HepG2 (cell line): ENCODE measurements around the gene ZFAND2B. TPM values are rescaled to one million over a fixed set of nuclear protein-coding genes. Genes with fewer than 3 reads are reported as not detected.

Source experiments
- CENPX ChIP-seq: sonication (generic); formaldehyde crosslinking; IDR thresholded peaks from 2 replicates; pipeline ENCODE4 v1.9.0; 2021; ENCODE audit warnings: mild to moderate bottlenecking, missing genetic modification reagents, moderate library complexity
- ELF3 ChIP-seq: IDR thresholded peaks from 2 replicates; pipeline ENCODE4 v1.6.1; 2016; ENCODE audit warnings: missing genetic modification reagents, missing compliant biosample characterization
- FOXA3 ChIP-seq: IDR thresholded peaks from 2 replicates; pipeline ENCODE4 v1.6.1; 2016; ENCODE audit warnings: missing genetic modification reagents, missing compliant biosample characterization
- KLF12 ChIP-seq: sonication (generic); formaldehyde crosslinking; IDR thresholded peaks from 2 replicates; pipeline ENCODE4 v1.4.0; 2020; ENCODE audit warnings: missing genetic modification reagents, borderline replicate concordance
- KLF15 ChIP-seq: sonication (generic); formaldehyde crosslinking; IDR thresholded peaks from 2 replicates; pipeline ENCODE4 v1.8.1; 2023; ENCODE audit warnings: borderline replicate concordance, mild to moderate bottlenecking, inconsistent platforms, missing genetic modification reagents, mixed read lengths
- NFYB ChIP-seq: sonication (generic); formaldehyde crosslinking; IDR thresholded peaks from 2 replicates; pipeline ENCODE4 v1.4.0; 2020; ENCODE audit warnings: missing genetic modification reagents
- NRL ChIP-seq: sonication (generic); formaldehyde crosslinking; IDR thresholded peaks from 2 replicates; pipeline ENCODE4 v1.5.0; 2020; ENCODE audit warnings: missing genetic modification reagents, mild to moderate bottlenecking, moderate library complexity, borderline replicate concordance
- PAX8 ChIP-seq: sonication (generic); formaldehyde crosslinking; IDR thresholded peaks from 2 replicates; pipeline ENCODE4 v1.8.0; 2022; ENCODE audit warnings: mild to moderate bottlenecking, missing genetic modification reagents, borderline replicate concordance
- STAG1 ChIP-seq: sonication (generic); formaldehyde crosslinking; IDR thresholded peaks from 2 replicates; pipeline ENCODE4 v1.4.0; 2020; ENCODE audit warnings: missing genetic modification reagents
- TSC22D2 ChIP-seq: sonication (generic); formaldehyde crosslinking; IDR thresholded peaks from 2 replicates; pipeline ENCODE4 v1.5.1; 2020; ENCODE audit warnings: missing genetic modification reagents, mild to moderate bottlenecking, borderline replicate concordance
- ZBTB3 ChIP-seq: sonication (generic); formaldehyde crosslinking; IDR thresholded peaks from 2 replicates; pipeline ENCODE4 v1.4.0; 2020; ENCODE audit warnings: low read depth, mild to moderate bottlenecking, moderate library complexity, missing genetic modification reagents, borderline replicate concordance
- ZNF138 ChIP-seq: sonication (generic); formaldehyde crosslinking; IDR thresholded peaks from 2 replicates; pipeline ENCODE4 v1.5.0; 2020; ENCODE audit warnings: mild to moderate bottlenecking, low read depth, missing genetic modification reagents
- ZNF335 ChIP-seq: sonication (generic); formaldehyde crosslinking; IDR thresholded peaks from 2 replicates; pipeline ENCODE4 v1.4.0; 2020; ENCODE audit warnings: missing genetic modification reagents
- ZNF354B ChIP-seq: sonication (generic); formaldehyde crosslinking; IDR thresholded peaks from 2 replicates; pipeline ENCODE4 v1.8.0; 2022; ENCODE audit warnings: mild to moderate bottlenecking, missing genetic modification reagents
- ZNF550 ChIP-seq: sonication (generic); formaldehyde crosslinking; IDR thresholded peaks from 2 replicates; pipeline ENCODE4 v1.4.0; 2020; ENCODE audit warnings: mild to moderate bottlenecking, missing genetic modification reagents, borderline replicate concordance
- ZNF563 ChIP-seq: sonication (generic); formaldehyde crosslinking; IDR thresholded peaks from 2 replicates; pipeline ENCODE4 v1.8.0; 2022; ENCODE audit warnings: mild to moderate bottlenecking, moderate library complexity, missing genetic modification reagents
- ZNF816 ChIP-seq: sonication (generic); formaldehyde crosslinking; IDR thresholded peaks from 2 replicates; pipeline ENCODE4 v1.8.0; 2022; ENCODE audit warnings: missing genetic modification reagents, mild to moderate bottlenecking, borderline replicate concordance
- ZSCAN9 ChIP-seq: IDR thresholded peaks from 2 replicates; pipeline ENCODE4 v1.6.1; 2016; ENCODE audit warnings: borderline replicate concordance
- polyA plus RNA-seq, 8 experiments: library from polyadenylated mRNA; depleted of rRNA in 3 of 8; stranded (reverse) in 7 of 8; unstranded in 1 of 8; fragments of >200 nt; fragmentation: Illumina TruSeq in 4 of 8; extraction: Trizol in 4 of 8; gene quantifications; 2 replicates each; pipeline versions ENCODE4 v1.2.1 to v1.2.3, GENCODE V29; 2011 to 2016; ENCODE audit warnings: low read depth in 4 of 8, missing spikeins in 1 of 8, mixed read lengths in 1 of 8; ENCODE audit not compliant: insufficient read depth in 1 of 8
- total RNA-seq, 5 experiments: library from RNA; depleted of rRNA; stranded (reverse); fragments of >200 nt; fragmentation: Illumina TruSeq; extraction: Trizol; gene quantifications; 2 replicates each; pipeline ENCODE4 v1.2.3, GENCODE V29; 2016; ENCODE audit warnings: low read depth in 1 of 5
- TF ChIP-seq, protein P1 (sequence below): sonication (generic); formaldehyde crosslinking; IDR thresholded peaks from 2 replicates; pipeline ENCODE4 v1.8.1; 2022; ENCODE audit warnings: mild to moderate bottlenecking, missing genetic modification reagents
- TF ChIP-seq, protein P2 (sequence below): IDR thresholded peaks from 2 replicates; pipeline ENCODE4 v1.6.1; 2016; ENCODE audit warnings: low read depth, borderline replicate concordance
- TF ChIP-seq, protein P3 (sequence below): sonication (generic); formaldehyde crosslinking; IDR thresholded peaks from 2 replicates; pipeline ENCODE4 v1.5.0; 2020; ENCODE audit warnings: missing genetic modification reagents
- TF ChIP-seq, protein P4 (sequence below): sonication (generic); formaldehyde crosslinking; IDR thresholded peaks from 2 replicates; pipeline ENCODE4 v1.5.0; 2020; ENCODE audit warnings: mild to moderate bottlenecking, missing genetic modification reagents, borderline replicate concordance

Gene ZFAND2B
- total and polyA plus RNA-seq, 2 of the 13 experiments (the other 11 are each of a cell fraction or from before 2014, with no cell fraction given), result 53.3 to 115 TPM

DNA sequence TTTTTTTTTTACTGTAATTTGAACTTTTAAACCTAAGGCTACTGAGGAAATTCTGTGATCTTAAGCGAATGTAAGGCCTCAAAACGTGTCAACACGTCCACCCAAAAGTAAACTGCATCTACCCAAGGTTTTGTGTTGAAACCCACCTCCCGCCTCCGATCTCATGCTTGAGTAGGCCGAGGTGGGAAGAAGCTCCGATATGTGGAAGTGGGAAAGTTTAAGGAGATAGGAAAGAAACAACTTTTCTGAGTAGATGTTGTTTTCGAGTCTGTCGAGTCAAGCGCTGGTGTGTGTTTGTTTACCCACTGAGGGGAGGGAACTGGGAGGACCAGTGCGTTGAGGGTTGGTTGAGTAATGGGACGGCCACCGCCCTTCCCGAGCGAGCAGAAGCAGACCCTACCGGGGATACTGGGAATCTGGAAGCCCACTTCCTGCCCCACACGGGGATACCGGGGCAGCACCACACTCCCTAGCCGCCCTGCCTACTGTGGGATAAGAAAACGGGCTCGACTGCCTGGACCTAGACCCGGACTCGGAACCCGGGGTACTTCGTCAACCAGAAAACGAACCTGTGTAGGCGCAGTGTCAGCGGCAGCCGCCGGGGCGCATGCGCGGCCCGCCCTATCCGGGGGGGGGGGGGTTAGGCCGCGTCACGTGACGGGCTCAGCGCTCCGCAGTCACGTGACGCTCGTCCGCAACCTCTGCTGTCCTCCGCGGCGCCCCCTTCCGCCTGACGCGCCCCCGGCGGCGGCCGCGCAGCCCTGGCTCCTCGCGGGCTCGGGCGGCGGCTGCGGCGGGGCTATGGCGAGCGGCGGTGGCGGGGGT, 28.8 kb upstream of the ZFAND2B start, which contains the start of gene RETREG2 (continued):
- TF ChIP-seq KLF15 (CRISPR knock-in tag), result no peak; the same call in 1 of the 2 replicates
- TF ChIP-seq, protein P1, sequence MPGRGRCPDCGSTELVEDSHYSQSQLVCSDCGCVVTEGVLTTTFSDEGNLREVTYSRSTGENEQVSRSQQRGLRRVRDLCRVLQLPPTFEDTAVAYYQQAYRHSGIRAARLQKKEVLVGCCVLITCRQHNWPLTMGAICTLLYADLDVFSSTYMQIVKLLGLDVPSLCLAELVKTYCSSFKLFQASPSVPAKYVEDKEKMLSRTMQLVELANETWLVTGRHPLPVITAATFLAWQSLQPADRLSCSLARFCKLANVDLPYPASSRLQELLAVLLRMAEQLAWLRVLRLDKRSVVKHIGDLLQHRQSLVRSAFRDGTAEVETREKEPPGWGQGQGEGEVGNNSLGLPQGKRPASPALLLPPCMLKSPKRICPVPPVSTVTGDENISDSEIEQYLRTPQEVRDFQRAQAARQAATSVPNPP, result no peak
- 0 out of 2 replicates have a peak, but pooled peaks have one; percentile 75 for TF ChIP-seq ZNF550 (CRISPR knock-in tag)
- no peak; the same call in 1 of the 2 replicates for TF ChIP-seq ZNF816 (CRISPR knock-in tag)
- TF ChIP-seq, protein P2, sequence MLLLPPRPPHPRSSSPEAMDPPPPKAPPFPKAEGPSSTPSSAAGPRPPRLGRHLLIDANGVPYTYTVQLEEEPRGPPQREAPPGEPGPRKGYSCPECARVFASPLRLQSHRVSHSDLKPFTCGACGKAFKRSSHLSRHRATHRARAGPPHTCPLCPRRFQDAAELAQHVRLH (CRISPR knock-in tag), result peak; percentile 70; the same call in 1 of the 2 replicates
- peak; percentile 89; the same call in 1 of the 2 replicates for TF ChIP-seq TSC22D2 (CRISPR knock-in tag)
- peak; percentile 89 for TF ChIP-seq FOXA3
- peak; percentile 16 for TF ChIP-seq ZSCAN9
- no peak; the same call in 1 of the 2 replicates for TF ChIP-seq KLF12
- TF ChIP-seq ZNF563, result peak; percentile 85
- TF ChIP-seq PAX8 (CRISPR knock-in tag), result 0 out of 2 replicates have a peak, but pooled peaks have one; percentile 85
- no peak for TF ChIP-seq CENPX
- TF ChIP-seq, protein P3, sequence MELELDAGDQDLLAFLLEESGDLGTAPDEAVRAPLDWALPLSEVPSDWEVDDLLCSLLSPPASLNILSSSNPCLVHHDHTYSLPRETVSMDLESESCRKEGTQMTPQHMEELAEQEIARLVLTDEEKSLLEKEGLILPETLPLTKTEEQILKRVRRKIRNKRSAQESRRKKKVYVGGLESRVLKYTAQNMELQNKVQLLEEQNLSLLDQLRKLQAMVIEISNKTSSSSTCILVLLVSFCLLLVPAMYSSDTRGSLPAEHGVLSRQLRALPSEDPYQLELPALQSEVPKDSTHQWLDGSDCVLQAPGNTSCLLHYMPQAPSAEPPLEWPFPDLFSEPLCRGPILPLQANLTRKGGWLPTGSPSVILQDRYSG, result 0 out of 2 replicates have a peak, but pooled peaks have one; percentile 58
- TF ChIP-seq, protein P4, sequence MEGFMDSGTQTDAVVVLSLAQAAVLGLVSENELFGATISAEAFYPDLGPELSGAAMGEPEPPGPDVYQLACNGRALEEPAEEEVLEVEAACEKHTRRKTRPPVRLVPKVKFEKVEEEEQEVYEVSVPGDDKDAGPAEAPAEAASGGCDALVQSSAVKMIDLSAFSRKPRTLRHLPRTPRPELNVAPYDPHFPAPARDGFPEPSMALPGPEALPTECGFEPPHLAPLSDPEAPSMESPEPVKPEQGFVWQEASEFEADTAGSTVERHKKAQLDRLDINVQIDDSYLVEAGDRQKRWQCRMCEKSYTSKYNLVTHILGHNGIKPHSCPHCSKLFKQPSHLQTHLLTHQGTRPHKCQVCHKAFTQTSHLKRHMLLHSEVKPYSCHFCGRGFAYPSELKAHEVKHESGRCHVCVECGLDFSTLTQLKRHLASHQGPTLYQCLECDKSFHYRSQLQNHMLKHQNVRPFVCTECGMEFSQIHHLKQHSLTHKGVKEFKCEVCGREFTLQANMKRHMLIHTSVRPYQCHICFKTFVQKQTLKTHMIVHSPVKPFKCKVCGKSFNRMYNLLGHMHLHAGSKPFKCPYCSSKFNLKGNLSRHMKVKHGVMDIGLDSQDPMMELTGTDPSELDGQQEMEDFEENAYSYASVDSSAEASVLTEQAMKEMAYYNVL, result peak; percentile 83
- TF ChIP-seq ZNF138 (CRISPR knock-in tag), result peak; percentile 91; the same call in 1 of the 2 replicates
- no peak for TF ChIP-seq ZNF335 (CRISPR knock-in tag)
- no peak for TF ChIP-seq NFYB (CRISPR knock-in tag)
- peak; percentile 92; the same call in 1 of the 2 replicates for TF ChIP-seq ZBTB3
- TF ChIP-seq NRL (CRISPR knock-in tag), result peak; percentile 83; the same call in 1 of the 2 replicates
- TF ChIP-seq ELF3, result peak; percentile 82
- no peak for TF ChIP-seq ZNF354B (CRISPR knock-in tag)
- TF ChIP-seq STAG1, result peak; percentile 6; the same call in 1 of the 2 replicates
